OCI-LY1 (cell line): Measurements from ENCODE around the gene RPL23.

ENCODE experiments used
- EZH2 ChIP-seq: fragments of 200-600 bp; sonication (generic), shearing (Covaris generic); IDR thresholded peaks from 2 replicates; pipeline ENCODE4 v1.8.0; 2017; ENCODE audit warnings: borderline replicate concordance, mixed run types, mild to moderate bottlenecking, antibody characterized with exemption, low read length, moderate library complexity, mixed read lengths
- TF ChIP-seq, protein P1 (sequence below): fragments of 200-600 bp; sonication (generic), shearing (Covaris generic); IDR thresholded peaks from 2 replicates; pipeline ENCODE4 v1.5.1; 2017; ENCODE audit warnings: mild to moderate bottlenecking, antibody characterized with exemption, low read length, moderate library complexity, mixed read lengths

DNA sequence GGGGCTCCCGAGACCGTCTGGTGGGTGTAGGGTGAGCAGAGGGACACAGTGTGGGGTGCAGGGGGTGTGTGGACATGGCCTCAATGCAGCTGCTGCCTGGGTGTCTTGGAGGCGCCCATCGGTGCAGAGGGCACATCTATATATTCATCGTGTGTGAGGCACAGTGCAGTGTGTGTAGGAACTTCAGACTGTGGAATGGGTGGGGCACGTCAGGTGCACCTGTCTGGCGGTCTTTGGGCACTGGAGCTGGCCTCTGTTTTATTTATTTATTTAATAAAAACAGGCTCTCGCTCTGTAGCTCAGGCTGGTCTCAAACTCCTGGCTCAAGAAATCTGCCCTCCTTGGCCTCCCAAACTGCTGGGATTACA lies 33.1 kb upstream of the RPL23 start:
- TF ChIP-seq, protein P1, sequence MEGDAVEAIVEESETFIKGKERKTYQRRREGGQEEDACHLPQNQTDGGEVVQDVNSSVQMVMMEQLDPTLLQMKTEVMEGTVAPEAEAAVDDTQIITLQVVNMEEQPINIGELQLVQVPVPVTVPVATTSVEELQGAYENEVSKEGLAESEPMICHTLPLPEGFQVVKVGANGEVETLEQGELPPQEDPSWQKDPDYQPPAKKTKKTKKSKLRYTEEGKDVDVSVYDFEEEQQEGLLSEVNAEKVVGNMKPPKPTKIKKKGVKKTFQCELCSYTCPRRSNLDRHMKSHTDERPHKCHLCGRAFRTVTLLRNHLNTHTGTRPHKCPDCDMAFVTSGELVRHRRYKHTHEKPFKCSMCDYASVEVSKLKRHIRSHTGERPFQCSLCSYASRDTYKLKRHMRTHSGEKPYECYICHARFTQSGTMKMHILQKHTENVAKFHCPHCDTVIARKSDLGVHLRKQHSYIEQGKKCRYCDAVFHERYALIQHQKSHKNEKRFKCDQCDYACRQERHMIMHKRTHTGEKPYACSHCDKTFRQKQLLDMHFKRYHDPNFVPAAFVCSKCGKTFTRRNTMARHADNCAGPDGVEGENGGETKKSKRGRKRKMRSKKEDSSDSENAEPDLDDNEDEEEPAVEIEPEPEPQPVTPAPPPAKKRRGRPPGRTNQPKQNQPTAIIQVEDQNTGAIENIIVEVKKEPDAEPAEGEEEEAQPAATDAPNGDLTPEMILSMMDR: no peak
- no peak for TF ChIP-seq EZH2
